ES-I3 (cell line): Measurements from ENCODE around the gene YJU2.
A peak's percentile ranks its signal among the peaks of the same experiment; 100 is the strongest.

ENCODE experiments used
- H3K36me3 ChIP-seq: 2 replicates; pipeline ENCODE4 v1.6.1; 2013; ENCODE audit warnings: mild to moderate bottlenecking, low read length, control low read depth, moderate library complexity; ENCODE audit not compliant: insufficient read depth
- H3K4me1 ChIP-seq: 2 replicates; pipeline ENCODE4 v1.6.1; 2013; ENCODE audit warnings: mild to moderate bottlenecking, control low read depth, low read length; ENCODE audit not compliant: insufficient read depth
- H3K9ac ChIP-seq: 2 replicates; pipeline ENCODE4 v1.6.1; 2013; ENCODE audit warnings: low read depth, mild to moderate bottlenecking, low read length, moderate library complexity
- H3K9me3 ChIP-seq: 2 replicates; pipeline ENCODE4 v1.6.1; 2013; ENCODE audit warnings: mild to moderate bottlenecking, low read length, moderate library complexity; ENCODE audit not compliant: control insufficient read depth, insufficient read depth

The YJU2 gene

GRCh38 chr19:4246767-4247593 is at the start of gene YJU2:
Gene YJU2, plus strand, starts transcription at chr19:4247080. Its CDS starts 67 bp downstream, at chr19:4247147.
- no peaks in the 10 kb centered on the region for H3K9me3 ChIP-seq
- H3K36me3 ChIP-seq: peaks cover 7% of the 10 kb centered on the region; the same call in 1 of the 2 replicates
- H3K9ac ChIP-seq: peak within 1 kb of the TSS; percentile 99
- H3K4me1 ChIP-seq: no peaks in the 10 kb centered on the region; the same call in 1 of the 2 replicates

DNA sequence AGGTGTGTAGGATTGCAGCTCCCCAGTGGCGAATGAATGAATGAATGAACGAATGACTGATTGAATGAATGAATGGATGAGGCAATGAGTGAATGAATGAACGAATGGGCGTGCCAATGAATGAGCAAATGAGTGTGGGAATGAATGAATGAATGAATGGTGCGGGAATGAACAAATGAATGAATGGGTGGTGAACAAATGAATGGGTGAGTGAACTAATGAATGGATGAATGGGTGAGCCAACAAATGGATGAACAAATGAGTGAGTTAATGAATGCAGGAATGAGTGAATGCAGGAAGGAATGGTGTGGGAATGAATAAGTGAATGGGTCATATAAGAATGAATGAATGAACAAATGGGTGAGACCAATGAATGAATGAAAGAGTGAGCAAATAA is 49.7 kb upstream of the YJU2 start:
- no peaks in the 10 kb centered on the region for H3K36me3 ChIP-seq
- H3K9ac ChIP-seq: no peak overlapping the region
- H3K9me3 ChIP-seq: no peaks in the 10 kb centered on the region; the same call in 1 of the 2 replicates
- H3K4me1 ChIP-seq: no peaks in the 10 kb centered on the region; the same call in 1 of the 2 replicates

GRCh38 chr19:4197625-4198466 is 49.0 kb upstream of the YJU2 start:
- Histone ChIP-seq H3K4me1 (no peaks in the 10 kb centered on the region; the same call in 1 of the 2 replicates), H3K9me3 (no peaks in the 10 kb centered on the region; the same call in 1 of the 2 replicates), H3K9ac (peak overlapping the region; percentile 23; the same call in 1 of the 2 replicates), H3K36me3 (no peaks in the 10 kb centered on the region)

DNA sequence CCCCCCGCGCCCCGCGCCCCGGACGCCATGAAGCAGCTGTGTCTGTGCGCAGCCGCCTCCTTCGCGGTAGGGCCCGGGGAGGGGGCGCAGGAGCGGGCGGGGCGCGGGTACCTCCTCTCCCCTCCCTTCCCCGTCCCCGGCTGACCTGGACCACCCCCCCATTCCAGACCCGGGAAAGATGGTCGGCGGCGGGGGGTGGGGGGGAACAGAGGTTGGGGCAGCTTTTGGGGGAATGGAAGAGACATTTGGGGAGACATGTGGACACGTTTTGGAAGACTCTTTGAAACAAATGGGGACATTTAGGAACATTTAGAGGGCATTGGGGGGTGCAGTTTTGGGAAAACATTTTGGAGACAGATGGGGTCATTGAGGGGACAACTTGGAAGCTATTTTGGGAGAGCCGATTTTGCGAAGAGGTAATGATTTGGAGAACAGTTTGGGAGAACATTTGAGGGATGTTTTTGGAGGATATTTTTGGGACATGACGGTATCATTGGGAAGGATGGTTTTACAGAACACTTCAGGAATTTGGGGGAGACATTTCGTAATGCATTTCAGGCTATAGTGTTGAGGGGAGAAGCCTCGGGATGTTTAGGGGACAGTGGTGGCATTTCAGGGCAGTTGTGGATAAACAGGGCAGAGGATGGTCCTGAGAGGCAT is 48.3 kb upstream of the YJU2 start:
- Histone ChIP-seq H3K9me3 (no peaks in the 10 kb centered on the region; the same call in 1 of the 2 replicates), H3K4me1 (no peaks in the 10 kb centered on the region; the same call in 1 of the 2 replicates), H3K36me3 (no peaks in the 10 kb centered on the region), H3K9ac (peak overlapping the region; percentile 30; the same call in 1 of the 2 replicates)

DNA sequence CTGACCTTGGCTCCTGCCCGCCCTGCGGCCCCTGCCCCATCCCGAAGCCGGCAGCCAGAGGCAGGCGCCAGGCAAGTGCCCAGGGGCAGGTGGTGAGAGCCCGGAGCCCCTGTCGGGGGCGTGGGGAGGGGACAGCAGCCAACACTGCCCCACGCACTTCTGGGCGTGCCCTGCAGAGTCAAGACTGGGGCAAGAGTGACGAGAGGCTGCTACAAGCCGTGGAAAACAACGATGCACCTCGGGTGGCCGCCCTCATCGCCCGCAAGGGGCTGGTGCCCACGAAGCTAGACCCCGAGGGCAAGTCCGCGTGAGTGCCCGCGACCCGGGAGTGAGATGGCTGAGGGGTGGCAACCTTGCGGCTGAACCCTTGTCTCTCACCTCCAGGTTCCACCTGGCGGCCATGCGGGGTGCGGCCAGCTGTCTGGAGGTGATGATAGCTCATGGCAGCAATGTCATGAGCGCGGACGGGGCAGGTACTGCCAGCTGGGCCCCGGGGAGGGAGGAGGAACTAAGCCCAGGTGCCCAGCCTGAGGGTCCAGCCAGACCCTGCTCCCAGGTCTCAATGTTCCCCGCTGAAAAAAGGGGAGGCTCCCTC is 47.1 kb upstream of the YJU2 start:
- Histone ChIP-seq H3K36me3 (no peaks in the 10 kb centered on the region), H3K4me1 (no peaks in the 10 kb centered on the region), H3K9me3 (no peaks in the 10 kb centered on the region; the same call in 1 of the 2 replicates), H3K9ac (peak overlapping the region; percentile 13; the same call in 1 of the 2 replicates)

GRCh38 chr19:4200940-4201542 is 45.8 kb upstream of the YJU2 start:
- H3K9ac ChIP-seq: no peak overlapping the region
- no peaks in the 10 kb centered on the region; the same call in 1 of the 2 replicates for H3K9me3 ChIP-seq
- H3K4me1 ChIP-seq: no peaks in the 10 kb centered on the region
- no peaks in the 10 kb centered on the region for H3K36me3 ChIP-seq

- Histone ChIP-seq H3K36me3 (no peaks in the 10 kb centered on the region), H3K4me1 (no peaks in the 10 kb centered on the region), H3K9ac (no peak overlapping the region), H3K9me3 (no peaks in the 10 kb centered on the region; the same call in 1 of the 2 replicates)
Measured at GRCh38 chr19:4201798-4202197, 45.1 kb upstream of the YJU2 start.

DNA sequence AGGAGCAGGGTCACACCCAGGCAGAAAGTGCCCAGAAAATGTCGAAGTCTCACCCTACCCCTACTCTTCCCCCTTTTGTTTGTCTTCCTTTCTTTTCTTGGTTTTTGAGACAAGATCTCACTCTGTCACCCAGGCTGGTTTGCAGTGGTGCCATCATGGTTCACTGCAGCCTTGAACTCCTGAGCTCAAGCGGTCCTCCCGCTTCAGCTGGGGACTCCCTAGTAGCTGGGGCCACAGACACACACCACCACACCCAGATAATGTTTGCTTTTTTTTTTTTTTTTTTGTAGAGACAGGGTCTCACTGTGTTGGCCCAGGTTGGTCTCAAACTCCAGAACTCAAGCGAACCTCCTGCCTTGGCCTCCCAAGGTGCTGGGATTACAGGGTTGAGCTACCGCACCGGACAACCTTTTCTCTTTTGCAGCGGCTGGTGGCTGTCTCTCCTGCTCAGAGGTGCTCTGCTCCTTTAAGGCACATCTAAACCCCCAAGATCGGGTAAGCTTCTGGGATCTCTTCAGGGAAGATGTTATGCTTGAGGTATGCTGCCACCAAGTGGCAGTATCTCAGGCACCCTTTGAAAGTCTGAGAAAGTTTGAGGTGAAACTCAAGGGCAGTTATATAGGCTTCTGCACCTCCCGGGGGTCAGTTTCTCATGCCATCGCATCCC is 39.9 kb upstream of the YJU2 start:
- Histone ChIP-seq H3K9me3 (no peaks in the 10 kb centered on the region), H3K4me1 (no peaks in the 10 kb centered on the region; the same call in 1 of the 2 replicates), H3K9ac (peak overlapping the region; percentile 31; the same call in 1 of the 2 replicates), H3K36me3 (no peaks in the 10 kb centered on the region)

DNA sequence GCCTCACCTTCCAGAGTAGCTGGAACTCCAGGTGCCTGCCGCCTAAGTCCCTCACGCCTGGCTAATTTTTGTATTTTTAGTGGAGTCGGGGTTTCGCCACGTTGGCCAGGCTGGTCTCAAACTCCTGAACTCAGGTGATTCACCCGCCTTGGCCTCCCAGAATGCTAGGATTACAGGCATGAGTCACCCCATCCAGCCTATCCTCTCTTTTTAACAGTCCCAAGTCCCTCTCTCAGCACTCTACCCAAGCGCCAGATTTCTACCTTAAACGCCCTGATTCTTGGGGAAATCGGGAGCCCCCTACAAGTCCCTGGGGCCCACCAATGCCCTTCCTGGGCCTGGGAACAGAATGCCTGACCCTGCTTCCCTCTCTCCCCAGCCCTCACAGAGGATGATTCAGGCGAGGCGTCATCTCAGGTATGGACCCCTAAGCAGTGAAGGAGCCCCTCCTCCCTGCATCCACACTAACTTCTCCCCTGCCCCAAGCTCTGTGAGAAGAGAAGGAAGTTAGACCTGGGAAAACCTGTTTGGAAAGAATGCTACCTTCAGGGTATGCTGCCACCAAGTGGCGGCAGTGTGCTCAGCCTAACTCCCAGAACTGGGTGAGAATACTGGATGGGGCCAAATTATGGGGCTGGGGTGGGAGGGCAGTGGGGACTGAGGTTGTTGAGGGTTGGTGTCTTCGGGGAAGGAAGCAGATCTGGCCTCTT is 38.3 kb upstream of the YJU2 start:
- no peaks in the 10 kb centered on the region for H3K36me3 ChIP-seq
- no peaks in the 10 kb centered on the region; the same call in 1 of the 2 replicates for H3K4me1 ChIP-seq
- no peaks in the 10 kb centered on the region for H3K9me3 ChIP-seq
- no peak overlapping the region; the same call in 1 of the 2 replicates for H3K9ac ChIP-seq

GRCh38 chr19:4210166-4210731 is 36.6 kb upstream of the YJU2 start:
- no peaks in the 10 kb centered on the region; the same call in 1 of the 2 replicates for H3K4me1 ChIP-seq
- no peaks in the 10 kb centered on the region for H3K9me3 ChIP-seq
- H3K36me3 ChIP-seq: no peaks in the 10 kb centered on the region
- H3K9ac ChIP-seq: no peak overlapping the region

GRCh38 chr19:4213116-4213515 is 33.8 kb upstream of the YJU2 start:
- H3K36me3 ChIP-seq: no peaks in the 10 kb centered on the region
- H3K4me1 ChIP-seq: no peaks in the 10 kb centered on the region; the same call in 1 of the 2 replicates
- H3K9ac ChIP-seq: no peak overlapping the region
- H3K9me3 ChIP-seq: no peaks in the 10 kb centered on the region

DNA sequence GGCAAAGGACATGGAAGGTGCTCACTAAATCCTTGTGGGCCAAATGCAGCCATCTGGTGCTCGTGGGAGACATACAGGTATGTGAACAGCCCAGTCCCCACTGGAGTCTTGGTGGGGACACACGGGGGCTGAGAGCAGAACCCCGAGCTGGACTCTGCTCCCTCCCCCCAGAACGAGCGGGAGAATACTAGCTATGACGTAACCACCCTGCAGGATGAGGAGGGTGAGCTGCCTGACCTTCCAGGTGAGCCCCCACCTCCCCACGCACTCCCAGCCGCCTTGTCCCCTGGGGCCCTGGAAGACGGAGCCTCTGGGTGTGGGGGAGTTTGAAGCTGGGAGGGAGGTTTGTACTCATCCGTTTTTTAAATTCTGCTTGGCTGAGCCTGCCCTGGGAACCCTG is 31.1 kb upstream of the YJU2 start:
- Histone ChIP-seq H3K4me1 (no peaks in the 10 kb centered on the region; the same call in 1 of the 2 replicates), H3K9me3 (no peaks in the 10 kb centered on the region), H3K9ac (no peak overlapping the region), H3K36me3 (no peaks in the 10 kb centered on the region)
